Progenitor cell of endocrine pancreas (in vitro differentiated cells): ENCODE results near the gene ADM2. TPM values are rescaled to one million over a fixed set of nuclear protein-coding genes. Genes with fewer than 3 reads are reported as not detected.

Experiments used
- DNase-seq: peaks from one replicate; pipeline ENCODE4 v3.0.0; 2021; ENCODE audit warnings: low spot score; ENCODE audit not compliant: unreplicated experiment
- H3K27ac Mint-ChIP-seq: 2 replicates; pipeline ENCODE4 v1.8.0; 2021; ENCODE audit warnings: mild to moderate bottlenecking, moderate library complexity, mixed read lengths
- H3K27me3 Mint-ChIP-seq: 2 replicates; pipeline ENCODE4 v1.8.0; 2021; ENCODE audit warnings: mixed read lengths
- H3K36me3 Mint-ChIP-seq: 2 replicates; pipeline ENCODE4 v1.8.0; 2022; ENCODE audit warnings: mixed read lengths; ENCODE audit not compliant: insufficient read depth
- H3K4me1 Mint-ChIP-seq: 2 replicates; pipeline ENCODE4 v1.8.0; 2021; ENCODE audit warnings: low read depth, mixed read lengths
- H3K4me3 Mint-ChIP-seq: 2 replicates; pipeline ENCODE4 v1.8.0; 2021; ENCODE audit warnings: low read depth, mild to moderate bottlenecking, moderate library complexity, mixed read lengths
- H3K9me3 Mint-ChIP-seq: 2 replicates; pipeline ENCODE4 v1.8.0; 2021; ENCODE audit warnings: low read depth, mixed read lengths
- CTCF ChIP-seq: fragments of 200-600 bp; sonication (generic); IDR thresholded peaks from one replicate; pipeline ENCODE4 v1.5.0; 2021; ENCODE audit warnings: antibody characterized with exemption, mild to moderate bottlenecking; ENCODE audit not compliant: unreplicated experiment
- total RNA-seq: library from RNA; stranded (reverse); gene quantifications from 2 replicates; pipeline ENCODE4 v1.2.1, GENCODE V29; 2021

Gene ADM2
- total RNA-seq, 1 donor from 2014 or later, result 2.9 TPM

GRCh38 chr22:50436015-50436830, 45.1 kb upstream of the ADM2 start:
- Mint-ChIP-seq H3K9me3 (no peaks in the 10 kb centered on the region), H3K27me3 (no peaks in the 10 kb centered on the region), H3K36me3 (peaks cover 8% of the 10 kb centered on the region), H3K4me3 (no peak overlapping the region), H3K27ac (no peak overlapping the region), H3K4me1 (no peaks in the 10 kb centered on the region)
- no peak for DNase-seq
- TF ChIP-seq CTCF, result no peak

- no peaks in the 10 kb centered on the region for H3K9me3 Mint-ChIP-seq
- no peak for DNase-seq
- H3K27me3 Mint-ChIP-seq, result no peaks in the 10 kb centered on the region
- no peak for TF ChIP-seq CTCF
- peaks cover 4% of the 10 kb centered on the region for H3K36me3 Mint-ChIP-seq
- H3K4me1 Mint-ChIP-seq, result no peaks in the 10 kb centered on the region
- no peak overlapping the region for H3K4me3 Mint-ChIP-seq
- no peak overlapping the region for H3K27ac Mint-ChIP-seq
These were observed 44.5 kb upstream of the ADM2 start for GRCh38 chr22:50436841-50437341.

GRCh38 chr22:50437511-50438304, 43.6 kb upstream of the ADM2 start:
- H3K27me3 Mint-ChIP-seq, result no peaks in the 10 kb centered on the region
- peaks cover 5% of the 10 kb centered on the region for H3K36me3 Mint-ChIP-seq
- TF ChIP-seq CTCF, result no peak
- no peaks in the 10 kb centered on the region for H3K4me1 Mint-ChIP-seq
- no peaks in the 10 kb centered on the region for H3K9me3 Mint-ChIP-seq
- no peak overlapping the region for H3K27ac Mint-ChIP-seq
- DNase-seq, result no peak
- H3K4me3 Mint-ChIP-seq, result no peak overlapping the region

GRCh38 chr22:50438305-50439275, 42.8 kb upstream of the ADM2 start:
- H3K9me3 Mint-ChIP-seq, result no peaks in the 10 kb centered on the region
- no peaks in the 10 kb centered on the region for H3K27me3 Mint-ChIP-seq
- no peaks in the 10 kb centered on the region for H3K4me1 Mint-ChIP-seq
- peaks cover 5% of the 10 kb centered on the region for H3K36me3 Mint-ChIP-seq
- no peak for TF ChIP-seq CTCF
- no peak overlapping the region for H3K27ac Mint-ChIP-seq
- no peak overlapping the region for H3K4me3 Mint-ChIP-seq
- DNase-seq, result no peak
